HUES48 (cell line): Measurements from ENCODE around the gene NKAIN2.

Source experiments
- H3K27ac ChIP-seq: one replicate; pipeline ENCODE4 v1.7.0; 2013; ENCODE audit warnings: low read depth, low read length, inconsistent platforms
- H3K27me3 ChIP-seq: 2 replicates; pipeline ENCODE4 v1.6.1; 2013; ENCODE audit warnings: mild to moderate bottlenecking, low read length; ENCODE audit not compliant: control insufficient read depth, insufficient read depth
- H3K36me3 ChIP-seq: 2 replicates; pipeline ENCODE4 v1.6.1; 2013; ENCODE audit warnings: low read length; ENCODE audit not compliant: control insufficient read depth, insufficient read depth
- H3K4me1 ChIP-seq: 2 replicates; pipeline ENCODE4 v1.6.1; 2013; ENCODE audit warnings: mild to moderate bottlenecking, low read length; ENCODE audit not compliant: control insufficient read depth, insufficient read depth
- H3K4me3 ChIP-seq: 2 replicates; pipeline ENCODE4 v1.5.1; 2013; ENCODE audit warnings: mild to moderate bottlenecking, low read depth, low read length
- H3K9ac ChIP-seq: 2 replicates; pipeline ENCODE4 v1.6.1; 2013; ENCODE audit warnings: mild to moderate bottlenecking, low read depth, low read length, moderate library complexity
- H3K9me3 ChIP-seq: 2 replicates; pipeline ENCODE4 v1.6.1; 2013; ENCODE audit warnings: low read length; ENCODE audit not compliant: control insufficient read depth, insufficient read depth

The NKAIN2 gene

GRCh38 chr6:124812067-124812466 is 1008.4 kb downstream of the NKAIN2 start:
- no peak overlapping the region for H3K4me3 ChIP-seq
- H3K27me3 ChIP-seq, result no peaks in the 10 kb centered on the region
- no peaks in the 10 kb centered on the region for H3K4me1 ChIP-seq
- H3K9ac ChIP-seq, result no peak overlapping the region
- no peaks in the 10 kb centered on the region for H3K36me3 ChIP-seq
- no peaks in the 10 kb centered on the region for H3K9me3 ChIP-seq
- no peak overlapping the region for H3K27ac ChIP-seq

DNA sequence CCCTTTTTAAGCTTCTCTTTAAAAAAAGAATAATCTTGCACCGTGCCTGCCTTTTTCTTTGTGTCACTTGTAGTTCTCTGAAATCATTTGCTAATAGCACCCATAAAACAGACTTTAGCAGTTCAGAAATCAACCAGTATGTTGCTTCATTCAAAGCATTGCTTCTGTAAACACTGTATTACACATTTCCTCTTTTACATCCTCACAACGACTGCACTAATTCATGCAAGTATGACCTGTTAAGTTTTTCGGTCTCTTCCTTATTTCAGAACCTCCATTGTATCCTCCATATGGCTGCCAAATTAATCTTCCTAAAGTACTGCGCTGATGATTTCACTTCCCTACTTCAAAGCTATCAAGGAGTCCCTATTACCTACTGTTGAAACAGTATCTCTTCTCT is 1015.7 kb downstream of the NKAIN2 start:
- Histone ChIP-seq H3K9me3 (0 out of 2 replicates have a peak, but pooled peaks cover 3% of the 10 kb centered on the region), H3K27me3 (no peaks in the 10 kb centered on the region), H3K4me3 (no peak overlapping the region), H3K27ac (no peak overlapping the region), H3K4me1 (no peaks in the 10 kb centered on the region), H3K36me3 (no peaks in the 10 kb centered on the region), H3K9ac (no peak overlapping the region)

DNA sequence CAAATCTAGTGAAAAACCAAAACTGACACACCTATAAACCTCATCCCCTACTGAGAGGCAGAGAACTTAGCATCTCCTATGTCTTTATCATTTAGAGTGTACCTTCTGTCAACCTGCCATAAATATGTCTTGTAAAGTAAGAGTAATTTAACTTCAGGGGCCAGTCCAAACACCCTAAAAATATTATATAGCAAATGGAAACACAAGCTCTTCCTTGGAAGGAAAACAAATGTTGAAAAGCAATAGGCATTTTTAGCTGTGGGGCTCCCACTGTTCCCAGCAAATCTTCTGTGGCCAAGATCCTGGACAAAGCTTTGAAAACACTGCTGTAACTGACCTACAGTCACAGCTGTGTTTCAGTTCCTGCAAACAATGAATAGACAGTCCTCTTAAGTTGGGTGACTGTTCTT is 1018.5 kb downstream of the NKAIN2 start:
- H3K9ac ChIP-seq, result no peak overlapping the region
- H3K4me3 ChIP-seq, result no peak overlapping the region
- H3K4me1 ChIP-seq, result no peaks in the 10 kb centered on the region
- H3K36me3 ChIP-seq, result no peaks in the 10 kb centered on the region
- no peaks in the 10 kb centered on the region for H3K27me3 ChIP-seq
- H3K9me3 ChIP-seq, result 0 out of 2 replicates have a peak, but pooled peaks cover 3% of the 10 kb centered on the region
- no peak overlapping the region for H3K27ac ChIP-seq

DNA sequence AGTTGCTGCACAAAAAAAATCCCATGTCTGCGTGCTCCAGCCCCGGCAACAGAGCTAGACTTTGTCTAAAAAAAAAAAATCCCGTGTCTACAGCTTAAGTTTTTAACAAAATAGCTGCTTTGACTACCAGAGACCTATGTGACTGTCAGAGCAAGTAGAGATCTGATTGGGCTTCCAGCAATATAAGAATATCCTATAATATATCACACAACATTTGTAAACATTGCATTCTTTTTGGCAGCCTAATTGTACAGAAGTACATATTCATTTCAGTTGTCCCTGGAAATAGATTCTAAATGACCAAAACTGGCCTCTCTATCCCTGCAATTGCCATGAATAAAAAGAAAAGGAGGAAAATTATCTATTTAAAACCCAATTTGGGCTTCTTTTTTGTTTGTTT is 1019.1 kb downstream of the NKAIN2 start:
- no peak overlapping the region for H3K4me3 ChIP-seq

DNA sequence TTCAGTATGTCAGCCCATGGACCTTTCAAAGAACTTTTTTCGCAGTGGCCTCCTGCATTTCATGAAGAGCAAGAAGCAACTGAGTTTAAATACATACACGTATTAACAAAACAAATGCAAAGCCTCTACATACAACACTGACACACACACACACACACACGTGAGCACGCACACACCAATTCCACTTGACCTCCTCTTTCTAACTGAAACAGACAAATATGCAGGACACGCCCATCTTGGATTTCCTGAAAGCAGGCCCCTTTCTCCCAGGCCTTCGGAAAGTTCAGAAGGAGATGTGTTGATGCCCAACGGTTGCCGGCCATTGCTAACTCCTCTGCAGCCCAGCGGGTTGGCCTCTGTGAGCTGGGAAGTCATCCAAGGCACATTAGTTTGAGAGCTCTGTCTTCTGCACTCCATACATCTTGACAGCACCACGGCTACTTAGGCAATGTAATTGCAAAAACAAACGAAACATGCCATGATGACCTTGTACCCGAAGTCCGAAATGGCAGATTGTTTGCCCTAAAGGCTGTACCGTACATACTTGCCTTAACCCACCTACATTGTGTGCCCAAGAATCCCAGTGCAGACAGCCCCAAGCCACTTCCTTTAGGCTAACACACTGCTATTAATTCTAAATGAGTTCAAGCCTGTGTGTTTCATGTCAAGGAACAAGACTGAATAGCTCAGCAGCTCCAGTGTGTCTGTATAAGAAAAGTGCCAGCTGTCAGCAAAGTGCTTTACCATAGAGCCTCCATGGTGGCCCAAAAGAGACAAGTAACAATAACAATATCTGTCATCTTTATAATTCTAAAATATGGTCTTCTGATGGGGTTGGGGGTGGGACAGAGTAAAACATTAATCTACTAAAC is 1019.8 kb downstream of the NKAIN2 start:
- H3K36me3 ChIP-seq, result no peaks in the 10 kb centered on the region
- 0 out of 2 replicates have a peak, but pooled peaks cover 3% of the 10 kb centered on the region for H3K9me3 ChIP-seq
- no peak overlapping the region for H3K4me3 ChIP-seq

More for the DNA sequence above, 1019.1 kb downstream of the NKAIN2 start:
- Histone ChIP-seq H3K27me3 (no peaks in the 10 kb centered on the region), H3K4me1 (no peaks in the 10 kb centered on the region), H3K9me3 (0 out of 2 replicates have a peak, but pooled peaks cover 3% of the 10 kb centered on the region), H3K36me3 (no peaks in the 10 kb centered on the region), H3K27ac (no peak overlapping the region), H3K9ac (no peak overlapping the region)

DNA sequence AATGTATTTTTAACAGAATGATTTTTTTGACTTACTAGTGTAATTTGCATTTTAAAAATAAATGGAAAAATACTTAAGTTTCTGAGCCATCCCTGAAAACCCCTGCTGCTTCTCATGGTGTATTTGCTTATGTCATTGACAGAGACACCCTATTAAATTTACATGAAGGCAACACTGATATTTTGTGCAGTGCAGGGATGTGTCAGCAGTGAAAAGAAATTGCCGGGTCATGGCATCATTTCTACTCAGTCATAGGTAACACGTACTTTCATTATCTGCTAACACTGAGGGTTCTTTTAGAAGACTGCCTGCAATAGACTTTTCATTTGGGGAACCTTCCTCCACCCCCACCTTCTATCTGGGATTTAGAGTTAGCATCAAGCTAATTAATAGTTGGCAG is 1021.9 kb downstream of the NKAIN2 start:
- Histone ChIP-seq H3K36me3 (no peaks in the 10 kb centered on the region), H3K9ac (no peak overlapping the region), H3K4me1 (no peaks in the 10 kb centered on the region), H3K9me3 (0 out of 2 replicates have a peak, but pooled peaks cover 3% of the 10 kb centered on the region), H3K27ac (no peak overlapping the region), H3K27me3 (no peaks in the 10 kb centered on the region), H3K4me3 (no peak overlapping the region)

More for the DNA sequence above, 1019.8 kb downstream of the NKAIN2 start:
- no peaks in the 10 kb centered on the region for H3K27me3 ChIP-seq
- H3K9ac ChIP-seq, result no peak overlapping the region
- no peaks in the 10 kb centered on the region for H3K4me1 ChIP-seq
- H3K27ac ChIP-seq, result no peak overlapping the region

GRCh38 chr6:124829822-124830221 is 1026.2 kb downstream of the NKAIN2 start:
- no peaks in the 10 kb centered on the region for H3K36me3 ChIP-seq
- no peak overlapping the region for H3K9ac ChIP-seq
- H3K9me3 ChIP-seq, result no peaks in the 10 kb centered on the region
- H3K4me3 ChIP-seq, result no peak overlapping the region
- no peaks in the 10 kb centered on the region for H3K27me3 ChIP-seq
- H3K4me1 ChIP-seq, result no peaks in the 10 kb centered on the region
- no peak overlapping the region for H3K27ac ChIP-seq

GRCh38 chr6:124830506-124830905 is 1026.8 kb downstream of the NKAIN2 start:
- H3K27me3 ChIP-seq, result no peaks in the 10 kb centered on the region
- H3K9ac ChIP-seq, result no peak overlapping the region
- H3K27ac ChIP-seq, result no peak overlapping the region
- no peaks in the 10 kb centered on the region for H3K9me3 ChIP-seq
- no peak overlapping the region for H3K4me3 ChIP-seq
- H3K36me3 ChIP-seq, result no peaks in the 10 kb centered on the region
- H3K4me1 ChIP-seq, result no peaks in the 10 kb centered on the region

DNA sequence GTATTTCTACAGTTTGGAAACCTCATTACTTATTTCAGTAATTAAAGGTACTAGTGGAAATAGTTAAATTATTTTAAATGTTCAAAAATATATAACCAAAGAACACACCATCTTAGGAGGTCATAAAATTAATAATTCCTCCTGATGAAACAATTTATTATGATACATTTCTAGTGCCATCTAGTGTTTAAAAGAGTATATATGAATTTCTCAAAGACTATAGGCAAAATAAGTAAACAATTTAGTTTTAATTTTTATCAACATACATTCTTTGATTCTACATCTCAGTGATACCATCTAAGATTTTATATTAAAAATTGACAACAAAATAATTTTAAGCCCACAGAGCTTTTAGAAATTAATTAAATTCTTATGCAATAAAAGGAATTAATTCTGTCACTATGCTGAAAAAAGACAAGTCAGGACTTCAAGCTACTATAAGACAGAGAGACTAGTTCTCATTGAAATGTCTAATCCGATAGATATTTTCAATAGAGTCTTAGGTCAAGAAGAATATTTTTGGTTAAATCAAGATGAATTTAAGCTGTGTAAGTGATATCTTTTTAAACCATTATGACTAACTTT is 1050.8 kb downstream of the NKAIN2 start:
- H3K4me3 ChIP-seq, result no peak overlapping the region
- no peaks in the 10 kb centered on the region for H3K9me3 ChIP-seq
- no peaks in the 10 kb centered on the region for H3K27me3 ChIP-seq
- H3K36me3 ChIP-seq, result no peaks in the 10 kb centered on the region
- peaks cover 4% of the 10 kb centered on the region for H3K4me1 ChIP-seq
- no peak overlapping the region for H3K27ac ChIP-seq
- no peak overlapping the region for H3K9ac ChIP-seq

GRCh38 chr6:124857746-124858145 is 1054.1 kb downstream of the NKAIN2 start:
- H3K4me1 ChIP-seq, result peaks cover 4% of the 10 kb centered on the region
- no peak overlapping the region for H3K4me3 ChIP-seq
- no peak overlapping the region for H3K9ac ChIP-seq
- no peaks in the 10 kb centered on the region for H3K9me3 ChIP-seq
- no peaks in the 10 kb centered on the region for H3K36me3 ChIP-seq
- no peaks in the 10 kb centered on the region for H3K27me3 ChIP-seq
- H3K27ac ChIP-seq, result no peak overlapping the region

DNA sequence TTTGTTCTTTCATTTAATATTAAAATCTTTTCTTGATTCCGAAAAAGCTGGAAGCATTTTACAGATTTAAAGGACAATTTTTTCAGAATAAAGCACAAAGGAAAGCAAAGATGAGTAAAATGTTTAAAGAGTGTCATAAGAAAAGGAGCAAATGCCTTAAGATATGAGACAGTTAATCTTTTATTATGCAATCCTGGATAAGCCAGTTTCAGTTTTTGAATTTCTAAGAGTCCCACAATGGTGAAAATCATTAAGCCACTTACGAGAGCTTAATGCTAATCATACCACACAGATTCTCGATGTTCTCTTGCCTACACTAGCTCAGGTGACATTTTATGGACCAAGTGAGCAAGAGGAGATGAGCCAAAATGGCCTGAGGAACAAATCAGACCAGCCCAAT is 1054.9 kb downstream of the NKAIN2 start:
- H3K9ac ChIP-seq, result no peak overlapping the region
- no peaks in the 10 kb centered on the region for H3K36me3 ChIP-seq
- no peak overlapping the region for H3K4me3 ChIP-seq
- H3K27ac ChIP-seq, result no peak overlapping the region
- H3K27me3 ChIP-seq, result no peaks in the 10 kb centered on the region
- H3K4me1 ChIP-seq, result peaks cover 4% of the 10 kb centered on the region
- H3K9me3 ChIP-seq, result no peaks in the 10 kb centered on the region
